Activated naive CD8-positive, alpha-beta T cell treated with anti-CD3 and anti-CD28 coated beads for 36 hours (primary cell): ENCODE results near the gene ABHD4. TPM values are rescaled to one million over a fixed set of nuclear protein-coding genes. Genes with fewer than 3 reads are reported as not detected.

Source experiments
- DNase-seq: peaks from one replicate; pipeline ENCODE4 v3.0.0; 2021
- H3K27ac Mint-ChIP-seq: one replicate; pipeline ENCODE4 v1.8.0; 2022; ENCODE audit warnings: mild to moderate bottlenecking, moderate library complexity, mixed read lengths
- H3K27me3 Mint-ChIP-seq: one replicate; pipeline ENCODE4 v1.8.0; 2022; ENCODE audit warnings: mild to moderate bottlenecking, mixed read lengths
- H3K36me3 Mint-ChIP-seq: one replicate; pipeline ENCODE4 v1.8.0; 2021; ENCODE audit warnings: mild to moderate bottlenecking, mixed read lengths
- H3K4me1 Mint-ChIP-seq: one replicate; pipeline ENCODE4 v1.8.0; 2021; ENCODE audit warnings: mixed read lengths
- H3K4me3 Mint-ChIP-seq: one replicate; pipeline ENCODE4 v1.8.0; 2022; ENCODE audit warnings: mild to moderate bottlenecking, moderate library complexity, mixed read lengths
- H3K9me3 Mint-ChIP-seq: one replicate; pipeline ENCODE4 v1.8.0; 2022; ENCODE audit warnings: mixed read lengths
- total RNA-seq, 2 experiments: library from RNA; stranded (reverse); gene quantifications; one replicate each; pipeline ENCODE4 v1.2.3, GENCODE V29; 2021

ABHD4 gene
- total RNA-seq, 2 experiments from 2014 or later, result 8.2 to 8.7 TPM

DNA sequence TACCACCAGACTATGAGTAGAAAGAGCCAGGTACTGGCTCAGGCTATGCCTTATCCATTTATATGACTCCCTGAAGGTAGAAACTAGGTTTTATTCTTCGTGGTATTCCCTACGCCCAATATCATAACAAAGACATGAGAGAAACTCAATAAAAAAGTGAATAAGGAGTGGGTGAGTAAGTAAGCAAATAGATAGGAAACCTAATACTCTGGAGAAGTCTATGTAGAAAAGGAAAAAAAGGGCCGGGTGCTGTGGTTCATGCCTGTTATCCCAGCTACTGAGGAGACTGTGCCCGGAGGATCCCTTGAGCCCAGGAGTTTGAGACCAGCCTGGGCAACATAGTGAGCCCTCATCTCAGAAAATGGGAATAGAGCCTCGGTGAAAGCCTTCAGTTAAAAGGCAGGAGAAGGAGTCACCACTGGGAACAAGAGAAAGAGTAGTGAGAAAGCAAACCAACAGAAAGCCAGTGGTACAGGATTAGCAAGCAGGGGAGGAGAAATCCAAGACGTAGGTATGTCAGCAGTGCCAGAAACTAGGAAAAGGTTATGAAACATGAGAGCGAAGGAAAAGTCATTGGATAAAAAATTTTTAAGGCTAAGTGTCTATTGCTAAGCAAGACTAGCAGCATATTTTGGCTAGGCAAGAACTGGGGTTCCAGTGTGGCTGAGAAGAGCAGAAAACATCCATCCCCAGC lies 52.1 kb downstream of the ABHD4 start:
- no peak for DNase-seq
- H3K4me3 Mint-ChIP-seq, result no peak overlapping the region
- H3K27ac Mint-ChIP-seq, result no peak overlapping the region
- H3K9me3 Mint-ChIP-seq, result no peaks in the 10 kb centered on the region
- no peaks in the 10 kb centered on the region for H3K36me3 Mint-ChIP-seq
- H3K27me3 Mint-ChIP-seq, result no peaks in the 10 kb centered on the region
- peaks cover 8% of the 10 kb centered on the region for H3K4me1 Mint-ChIP-seq

DNA sequence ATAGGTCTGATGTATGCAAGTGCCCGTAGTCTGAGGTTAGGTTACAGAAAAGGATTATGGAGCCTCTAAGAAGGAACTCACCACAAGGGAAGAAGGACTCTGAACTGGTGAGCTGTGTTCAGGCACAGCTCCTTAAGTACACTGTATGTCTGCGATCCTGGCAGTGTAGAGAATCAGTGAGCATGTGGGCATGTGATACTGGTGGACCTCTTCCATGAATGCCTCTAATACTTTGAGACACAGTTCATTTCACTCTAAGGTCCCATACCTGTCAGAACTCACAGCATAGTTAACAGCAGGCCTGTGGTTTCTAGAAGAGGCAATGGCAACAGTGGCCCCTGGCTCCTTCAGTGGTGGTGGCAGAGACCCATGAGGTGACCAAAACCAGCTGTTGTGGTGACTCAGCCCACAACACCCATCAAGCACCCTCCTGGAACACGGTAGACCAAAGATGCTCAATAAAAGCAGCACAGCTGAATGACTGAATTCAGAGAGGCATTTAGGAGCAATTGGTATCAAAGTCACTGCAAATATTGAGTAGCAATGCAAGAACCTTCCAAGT lies 52.9 kb downstream of the ABHD4 start:
- H3K9me3 Mint-ChIP-seq, result no peaks in the 10 kb centered on the region
- H3K4me3 Mint-ChIP-seq, result no peak overlapping the region
- no peaks in the 10 kb centered on the region for H3K36me3 Mint-ChIP-seq
- H3K4me1 Mint-ChIP-seq, result peaks cover 8% of the 10 kb centered on the region
- H3K27me3 Mint-ChIP-seq, result no peaks in the 10 kb centered on the region
- H3K27ac Mint-ChIP-seq, result no peak overlapping the region
- DNase-seq, result peak; percentile 30

GRCh38 chr14:22651586-22651985 lies 53.5 kb downstream of the ABHD4 start:
- no peak overlapping the region for H3K27ac Mint-ChIP-seq
- H3K4me1 Mint-ChIP-seq, result peaks cover 5% of the 10 kb centered on the region
- DNase-seq, result no peak
- H3K36me3 Mint-ChIP-seq, result no peaks in the 10 kb centered on the region
- no peak overlapping the region for H3K4me3 Mint-ChIP-seq
- H3K9me3 Mint-ChIP-seq, result no peaks in the 10 kb centered on the region
- H3K27me3 Mint-ChIP-seq, result no peaks in the 10 kb centered on the region

DNA sequence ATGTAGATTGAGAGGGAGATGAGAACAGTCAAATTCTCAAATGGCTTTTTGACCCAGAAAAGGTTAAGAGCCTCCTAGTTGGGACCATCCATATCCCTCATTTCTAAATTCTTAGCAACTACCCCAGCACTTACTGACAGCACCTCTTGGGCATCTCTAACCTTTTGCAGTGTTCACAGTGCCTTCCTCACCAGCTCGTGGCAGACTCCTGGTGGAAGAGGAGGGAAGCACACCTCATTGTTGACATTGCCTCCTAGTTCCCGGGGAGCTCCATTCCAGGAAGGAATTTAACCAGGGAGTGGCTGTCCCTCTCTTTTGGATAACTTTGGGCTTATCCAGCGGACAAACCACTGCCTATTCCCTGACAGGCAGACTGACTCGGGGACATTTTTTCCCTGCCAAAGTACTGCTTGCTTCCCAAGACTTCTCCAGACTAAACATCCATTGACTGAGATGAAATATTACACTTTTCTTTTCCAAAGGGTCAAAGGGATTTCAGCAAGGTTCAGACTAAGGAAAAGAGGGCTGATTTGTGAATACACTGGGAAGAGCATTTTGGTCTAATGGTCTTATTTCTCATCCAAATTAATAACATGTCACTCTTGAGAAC lies 55.0 kb downstream of the ABHD4 start:
- Mint-ChIP-seq H3K36me3 (no peaks in the 10 kb centered on the region), H3K9me3 (no peaks in the 10 kb centered on the region), H3K4me3 (no peak overlapping the region), H3K27me3 (no peaks in the 10 kb centered on the region), H3K27ac (no peak overlapping the region), H3K4me1 (peaks cover 2% of the 10 kb centered on the region)
- DNase-seq, result peak; percentile 41

- Mint-ChIP-seq H3K27ac (no peak overlapping the region), H3K4me1 (peaks cover 2% of the 10 kb centered on the region), H3K36me3 (no peaks in the 10 kb centered on the region), H3K27me3 (no peaks in the 10 kb centered on the region), H3K4me3 (no peak overlapping the region), H3K9me3 (no peaks in the 10 kb centered on the region)
- no peak for DNase-seq
Measured at GRCh38 chr14:22656226-22656625, 58.1 kb downstream of the ABHD4 start.

DNA sequence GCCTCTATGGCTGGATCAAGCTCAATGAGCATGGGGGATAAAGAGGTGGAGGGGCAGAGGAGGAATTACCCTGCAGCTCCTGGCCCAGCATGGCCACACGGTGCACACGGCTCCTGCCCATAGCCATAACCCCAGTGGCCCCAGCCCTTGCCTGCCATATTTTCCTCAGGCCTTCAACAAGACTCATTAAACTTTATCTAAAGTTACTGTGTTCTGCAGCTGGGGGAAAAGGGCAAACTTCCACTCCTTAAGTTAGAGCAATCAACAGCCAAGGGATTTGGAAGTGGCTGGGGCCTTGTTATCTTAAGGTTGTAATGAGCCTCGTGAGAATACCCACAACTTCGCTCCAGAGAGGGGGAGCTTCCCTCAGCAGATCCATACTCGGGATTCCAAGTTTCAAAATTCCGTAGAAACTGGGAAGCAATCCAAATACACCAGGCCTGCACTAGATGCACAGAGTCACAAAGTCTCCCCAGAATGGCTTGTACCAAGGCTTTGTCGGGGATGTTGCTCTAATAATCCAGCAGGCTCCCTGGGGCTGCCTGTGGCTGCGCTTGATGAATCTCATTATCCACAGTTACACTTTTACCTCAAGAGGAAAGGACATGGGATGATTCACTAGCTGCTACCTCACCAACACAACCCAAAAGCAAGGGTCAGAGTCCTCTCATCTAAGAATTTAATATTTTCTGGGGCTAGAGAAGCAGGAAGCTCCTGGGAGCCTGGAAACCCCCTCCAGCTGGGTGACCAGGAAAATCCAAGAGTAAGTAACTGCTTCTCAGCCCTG lies 59.0 kb downstream of the ABHD4 start:
- Mint-ChIP-seq H3K4me1 (peaks cover 2% of the 10 kb centered on the region), H3K9me3 (no peaks in the 10 kb centered on the region), H3K27ac (no peak overlapping the region), H3K4me3 (no peak overlapping the region), H3K27me3 (no peaks in the 10 kb centered on the region), H3K36me3 (no peaks in the 10 kb centered on the region)
- no peak for DNase-seq

DNA sequence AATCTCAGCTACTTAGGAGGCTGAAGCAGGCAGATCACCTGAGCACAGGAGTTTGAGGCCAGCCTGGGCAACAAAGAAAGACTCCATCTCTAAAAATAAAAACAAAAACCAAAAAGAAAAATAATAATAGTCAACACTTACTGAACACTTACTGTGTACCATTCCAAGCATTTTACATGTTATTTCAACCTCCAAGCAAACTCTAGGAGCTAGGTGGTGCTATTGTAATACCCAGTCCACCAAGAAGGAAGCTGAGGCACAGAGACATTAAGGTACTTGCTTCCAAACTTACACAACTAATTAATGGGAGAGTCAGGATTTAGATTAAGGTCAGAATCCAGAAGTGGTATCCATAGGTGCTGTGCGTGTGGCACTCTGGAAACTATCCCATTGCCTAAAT lies 59.8 kb downstream of the ABHD4 start:
- H3K27ac Mint-ChIP-seq, result no peak overlapping the region
- H3K36me3 Mint-ChIP-seq, result no peaks in the 10 kb centered on the region
- peaks cover 2% of the 10 kb centered on the region for H3K4me1 Mint-ChIP-seq
- H3K4me3 Mint-ChIP-seq, result no peak overlapping the region
- H3K9me3 Mint-ChIP-seq, result no peaks in the 10 kb centered on the region
- peaks cover 6% of the 10 kb centered on the region for H3K27me3 Mint-ChIP-seq
- no peak for DNase-seq

GRCh38 chr14:22658946-22659345 lies 60.8 kb downstream of the ABHD4 start:
- Mint-ChIP-seq H3K27ac (no peak overlapping the region), H3K4me3 (no peak overlapping the region), H3K36me3 (no peaks in the 10 kb centered on the region), H3K4me1 (no peaks in the 10 kb centered on the region), H3K9me3 (no peaks in the 10 kb centered on the region), H3K27me3 (peaks cover 7% of the 10 kb centered on the region)
- DNase-seq, result no peak

DNA sequence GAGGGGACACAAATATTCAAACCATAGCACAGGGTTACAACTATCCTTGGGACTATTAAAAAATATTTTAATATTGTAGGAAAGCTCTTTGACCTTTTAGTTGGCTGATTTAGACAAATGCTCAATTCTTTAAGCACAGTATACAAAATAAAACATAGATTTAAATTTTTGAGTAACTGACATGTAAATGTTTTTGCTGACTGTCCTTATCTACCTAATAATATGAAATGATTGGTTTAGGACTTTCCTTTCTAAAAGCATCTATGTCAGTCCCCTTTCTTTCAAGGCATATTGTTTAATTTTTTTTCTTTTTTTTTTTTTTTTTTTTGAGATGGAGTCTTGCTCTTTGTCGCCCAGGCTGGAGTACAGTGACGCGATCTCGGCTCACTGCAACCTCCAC lies 62.6 kb downstream of the ABHD4 start:
- DNase-seq, result no peak
- Mint-ChIP-seq H3K4me1 (no peaks in the 10 kb centered on the region), H3K4me3 (no peak overlapping the region), H3K36me3 (no peaks in the 10 kb centered on the region), H3K27me3 (peaks cover 7% of the 10 kb centered on the region), H3K27ac (no peak overlapping the region), H3K9me3 (no peaks in the 10 kb centered on the region)

Other genes starting within 250 kb of the ABHD4 start
- 100 to 1,000 TPM; 197 to 208 TPM for gene DAD1, start 9.1 kb upstream of the ABHD4 start, total RNA-seq
- not detected for gene OR6J1, start 46.1 kb downstream of the ABHD4 start, total RNA-seq
- gene OXA1L, start 168.4 kb downstream of the ABHD4 start, total RNA-seq, result 100 to 1,000 TPM; 133 to 140 TPM
- gene SLC7A7, start 217.1 kb downstream of the ABHD4 start, total RNA-seq, result 1 to 10 TPM in 1 of 2 experiments, under 1 TPM in 1; 0.56 to 1.0 TPM
- gene MRPL52, start 231.6 kb downstream of the ABHD4 start, total RNA-seq, result 100 to 1,000 TPM; 154 to 170 TPM
- 1 to 10 TPM; 1.1 to 1.8 TPM for gene MMP14, start 238.3 kb downstream of the ABHD4 start, total RNA-seq